Gastroesophageal sphincter (tissue), 3 donors: ENCODE data around the gene MAP3K12.

ENCODE experiments used
- POLR2A ChIP-seq, 2 donors: fragments of 450-650 bp; IDR thresholded peaks; one replicate each; pipeline ENCODE4 v1.6.1; 2017; ENCODE audit warnings: antibody characterized with exemption in 2 of 2, mild to moderate bottlenecking in 2 of 2, moderate library complexity in 1 of 2
- POLR2AphosphoS5 ChIP-seq: sonication (generic); formaldehyde crosslinking; IDR thresholded peaks from one replicate; pipeline ENCODE4 v1.6.1; 2017; ENCODE audit warnings: antibody characterized with exemption
- TF ChIP-seq, protein P1 (sequence below), 4 experiments: fragments of 200-600 bp in 2 of 4; fragments of 450-650 bp in 2 of 4; sonication (generic) in 1 of 4; IDR thresholded peaks; one replicate each; pipeline ENCODE4 v1.5.1; 2017 to 2019; ENCODE audit warnings: antibody characterized with exemption in 4 of 4, mild to moderate bottlenecking in 2 of 4, moderate library complexity in 2 of 4

DNA sequence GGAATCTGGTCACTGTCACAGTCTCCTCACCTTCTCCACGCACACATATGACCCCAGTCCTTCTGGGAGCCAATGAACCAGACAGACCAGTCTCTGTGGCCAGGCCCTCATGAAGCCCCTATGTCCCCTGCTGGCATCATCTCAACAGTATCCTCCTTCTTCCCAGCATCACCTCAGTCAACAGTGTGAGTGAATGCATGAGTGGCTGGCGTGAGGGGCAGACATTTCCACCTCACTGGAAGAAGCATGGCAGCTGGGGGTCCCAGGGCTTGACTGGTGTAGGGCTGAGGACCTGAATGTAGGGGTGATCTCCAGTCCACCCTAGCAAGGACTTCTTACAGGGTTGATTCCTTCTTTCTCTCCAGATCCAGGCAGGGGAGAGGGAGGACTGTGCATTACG, 1.8 kb downstream of the MAP3K12 start:
- TF ChIP-seq, protein P1, sequence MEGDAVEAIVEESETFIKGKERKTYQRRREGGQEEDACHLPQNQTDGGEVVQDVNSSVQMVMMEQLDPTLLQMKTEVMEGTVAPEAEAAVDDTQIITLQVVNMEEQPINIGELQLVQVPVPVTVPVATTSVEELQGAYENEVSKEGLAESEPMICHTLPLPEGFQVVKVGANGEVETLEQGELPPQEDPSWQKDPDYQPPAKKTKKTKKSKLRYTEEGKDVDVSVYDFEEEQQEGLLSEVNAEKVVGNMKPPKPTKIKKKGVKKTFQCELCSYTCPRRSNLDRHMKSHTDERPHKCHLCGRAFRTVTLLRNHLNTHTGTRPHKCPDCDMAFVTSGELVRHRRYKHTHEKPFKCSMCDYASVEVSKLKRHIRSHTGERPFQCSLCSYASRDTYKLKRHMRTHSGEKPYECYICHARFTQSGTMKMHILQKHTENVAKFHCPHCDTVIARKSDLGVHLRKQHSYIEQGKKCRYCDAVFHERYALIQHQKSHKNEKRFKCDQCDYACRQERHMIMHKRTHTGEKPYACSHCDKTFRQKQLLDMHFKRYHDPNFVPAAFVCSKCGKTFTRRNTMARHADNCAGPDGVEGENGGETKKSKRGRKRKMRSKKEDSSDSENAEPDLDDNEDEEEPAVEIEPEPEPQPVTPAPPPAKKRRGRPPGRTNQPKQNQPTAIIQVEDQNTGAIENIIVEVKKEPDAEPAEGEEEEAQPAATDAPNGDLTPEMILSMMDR (IDR thresholded peaks at IDR 0.05), result no peak
- TF ChIP-seq POLR2A (IDR thresholded peaks at IDR 0.05), result no peak
- TF ChIP-seq POLR2AphosphoS5, result no peak
